Heart right ventricle (tissue), 16 donors: ENCODE data around the gene ELL. TPM values are rescaled to one million over a fixed set of nuclear protein-coding genes. Genes with fewer than 3 reads are reported as not detected.
"Not testable (repeated sequence)": the region's sequence is repeated elsewhere in the genome, so short reads cannot be mapped to it uniquely, and the experiment has no call there.

Source experiments
- ATAC-seq, 8 donors: fragments of 200-7000 bp; cut with Tn5 transposase; one replicate each; pipeline ENCODE4 v1.9.1; 2020; ENCODE audit warnings: mild to moderate bottlenecking in 8 of 8, moderate library complexity in 8 of 8, moderate number of reproducible peaks in 1 of 8
- DNase-seq, 2 donors: peaks; one replicate each; pipeline ENCODE4 v3.0.0-alpha.2; 2020
- H3K27ac ChIP-seq, 10 donors: fragments of 200-600 bp; sonication (generic) in 2 of 10; one replicate each; pipeline versions ENCODE4 v1.5.0 to v1.8.0; 2020 to 2022; ENCODE audit warnings: mild to moderate bottlenecking in 3 of 10
- H3K27me3 ChIP-seq, 7 donors: fragments of 200-600 bp; one replicate each; pipeline ENCODE4 v1.8.0; 2021 to 2022; ENCODE audit warnings: mild to moderate bottlenecking in 2 of 7
- H3K36me3 ChIP-seq, 9 donors: fragments of 200-600 bp; sonication (generic) in 1 of 9; one replicate each; pipeline versions ENCODE4 v1.5.0 to v1.8.0; 2020 to 2022; ENCODE audit warnings: mild to moderate bottlenecking in 2 of 9
- H3K4me1 ChIP-seq, 9 donors: fragments of 200-600 bp; sonication (generic) in 1 of 9; one replicate each; pipeline versions ENCODE4 v1.5.0 to v1.8.0; 2020 to 2022; ENCODE audit warnings: mild to moderate bottlenecking in 4 of 9
- H3K4me3 ChIP-seq, 10 donors: fragments of 200-600 bp; sonication (generic) in 2 of 10; one replicate each; pipeline versions ENCODE4 v1.5.0 to v1.8.0; 2020 to 2022; ENCODE audit warnings: mild to moderate bottlenecking in 7 of 10, moderate library complexity in 2 of 10
- H3K9me3 ChIP-seq, 11 donors: fragments of 200-600 bp in 10 of 11; sonication (generic) in 2 of 11; one replicate each; pipeline versions ENCODE4 v1.5.0 to v1.8.0; 2013 to 2022; ENCODE audit warnings: mild to moderate bottlenecking in 2 of 11, control low read depth in 1 of 11, moderate library complexity in 1 of 11
- WGBS, 2 donors: extraction: QIAGEN DNeasy Blood & Tissue Kit; methylation state at CpG; one replicate each; pipeline ENCODE4 v1.1.7; 2013; ENCODE audit warnings: inconsistent platforms in 1 of 2; 5-methylcytosine and 5-hydroxymethylcytosine counted together
- intact Hi-C, 10 donors: fragments of 100-400 bp; cut with DNase I; formaldehyde crosslinking; loops; one replicate each; pipeline versions ENCODE4 v1.11.1 to v1.14.2; 2022
- polyA plus RNA-seq, 2 donors: library from polyadenylated mRNA; stranded (reverse); fragments of 200-250 nt; gene quantifications; one replicate each; pipeline ENCODE4 v1.2.3, GENCODE V29; 2013
- total RNA-seq, 10 donors: library from RNA; stranded (reverse); fragmentation: NEBNext Ultra II Directional in 3 of 10; extraction: Animal tissue kit (Norgen Biotek cat#: 25700) in 3 of 10; gene quantifications; one replicate each; pipeline versions ENCODE4 v1.2.1 to v1.2.4, GENCODE V29; 2021 to 2023
- TF ChIP-seq, protein P1 (sequence below), 9 donors: fragments of 200-600 bp; sonication (generic) in 2 of 9; IDR thresholded peaks; one replicate each; pipeline versions ENCODE4 v1.5.0 to v1.8.0; 2021 to 2022; ENCODE audit warnings: antibody characterized with exemption in 9 of 9, mild to moderate bottlenecking in 5 of 9, moderate library complexity in 1 of 9
- donor health status: Arrhythmogenic right ventricular cardiomyopathy.
- donor health status: ischemic (EF 13 %, LVEDD 7.1; RV severe dilation, severe dysfunction).
- donor health status: healthy with polysubstance abuse.
- donor health status: DM: no; HTN: yes; CAD: no.
- donor health status: DM: no; HTN: no; CAD: no.
- donor health status: ischemic (EF 25% LVEDD 6.9; RV normal size, moderate dysfunction).
- donor health status: ischemic (EF 25% LVEDD 5.7; RV mildly dilated, moderate dysfunction).
- donor health status: healthy.
- donor health status: DM: yes; HTN: yes; CAD: no.
- donor health status: Ischemic cardiomyopathy.
- donor health status: ischemic (EF 35%, LVEDD 5.7; RV mildly dilated, moderate dysfunction).
- donor health status: nonischemic (EF 11% LVEDD 7.7; RV severe dilation, severe dysfunction).
- donor health status: DM: yes; HTN: yes; CAD: no.
- donor health status: PGD.
- donor health status: ischemic (EF 29% LVEDD 5.4; RV normal size, mild dysfunction).
- donor health status: nonischemic (EF 23%, LVEDD 6.1; RV moderate dilation, normal function).

Gene ELL
- total and polyA plus RNA-seq, 12 donors: 4.0 to 13.1 (median 6.8) TPM

- H3K4me3 ChIP-seq: no peak overlapping the region
- H3K27me3 ChIP-seq: no peaks in the 10 kb centered on the region
- intact Hi-C loops: loop anchor here in 4 of 10 donors (5.0 to 10.0 kb wide), 4 partner anchors 59 to 202 kb away; partner anchors contain the start of genes IQCN (in 1 of the 4) and RAB3A (in 1 of the 4)
- no peaks in the 10 kb centered on the region for H3K36me3 ChIP-seq
- DNase-seq (no peak), ATAC-seq (no peak)
- peaks cover 0 to 19% (median 0%) of the 10 kb centered on the region in 9 donors for H3K4me1 ChIP-seq
- WGBS, 2 donors: 93 to 95% methylated on average over 9 of the region's 9 CpGs
- no peaks in the 10 kb centered on the region for H3K9me3 ChIP-seq
- H3K27ac ChIP-seq: no peak overlapping the region
- TF ChIP-seq, protein P1, sequence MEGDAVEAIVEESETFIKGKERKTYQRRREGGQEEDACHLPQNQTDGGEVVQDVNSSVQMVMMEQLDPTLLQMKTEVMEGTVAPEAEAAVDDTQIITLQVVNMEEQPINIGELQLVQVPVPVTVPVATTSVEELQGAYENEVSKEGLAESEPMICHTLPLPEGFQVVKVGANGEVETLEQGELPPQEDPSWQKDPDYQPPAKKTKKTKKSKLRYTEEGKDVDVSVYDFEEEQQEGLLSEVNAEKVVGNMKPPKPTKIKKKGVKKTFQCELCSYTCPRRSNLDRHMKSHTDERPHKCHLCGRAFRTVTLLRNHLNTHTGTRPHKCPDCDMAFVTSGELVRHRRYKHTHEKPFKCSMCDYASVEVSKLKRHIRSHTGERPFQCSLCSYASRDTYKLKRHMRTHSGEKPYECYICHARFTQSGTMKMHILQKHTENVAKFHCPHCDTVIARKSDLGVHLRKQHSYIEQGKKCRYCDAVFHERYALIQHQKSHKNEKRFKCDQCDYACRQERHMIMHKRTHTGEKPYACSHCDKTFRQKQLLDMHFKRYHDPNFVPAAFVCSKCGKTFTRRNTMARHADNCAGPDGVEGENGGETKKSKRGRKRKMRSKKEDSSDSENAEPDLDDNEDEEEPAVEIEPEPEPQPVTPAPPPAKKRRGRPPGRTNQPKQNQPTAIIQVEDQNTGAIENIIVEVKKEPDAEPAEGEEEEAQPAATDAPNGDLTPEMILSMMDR (IDR thresholded peaks at IDR 0.05): no peak
These were observed 115.1 kb downstream of the ELL start for GRCh38 chr19:18406749-18407148.

DNA sequence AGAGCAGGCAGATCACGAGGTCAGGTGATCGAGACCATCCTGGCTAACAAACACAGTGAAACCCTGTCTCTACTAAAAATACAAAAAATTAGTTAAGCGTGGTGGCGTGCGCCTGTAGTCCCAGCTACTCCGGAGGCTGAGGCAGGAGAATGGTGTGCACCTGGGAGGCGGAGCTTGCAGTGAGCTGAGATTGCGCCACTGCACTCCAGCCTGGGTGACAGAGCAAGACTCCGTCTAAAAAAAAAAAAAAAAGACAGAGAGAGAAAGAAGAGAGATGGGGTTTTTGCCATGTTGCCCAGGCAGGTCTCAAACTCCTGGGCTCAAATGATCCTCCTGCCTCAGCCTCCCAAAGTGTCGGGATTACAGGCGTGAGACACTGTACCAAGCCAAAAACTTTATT is 116.1 kb downstream of the ELL start:
- peaks cover 0 to 29% (median 0%) of the 10 kb centered on the region in 9 donors for H3K4me1 ChIP-seq
- not testable (repeated sequence) for H3K27ac ChIP-seq, H3K9me3 ChIP-seq, H3K4me3 ChIP-seq, DNase-seq, H3K27me3 ChIP-seq, ATAC-seq, H3K36me3 ChIP-seq
- 92 to 94% methylated on average over 11 of the region's 11 CpGs for WGBS, 2 donors
- intact Hi-C loops: loop anchor here in 4 of 10 donors (5.0 to 10.0 kb wide), 4 partner anchors 58 to 201 kb away; partner anchors contain the start of genes IQCN (in 1 of the 4) and RAB3A (in 1 of the 4)

GRCh38 chr19:18402455-18403248 is 119.2 kb downstream of the ELL start:
- not testable (repeated sequence) for DNase-seq, H3K36me3 ChIP-seq, H3K27me3 ChIP-seq, H3K9me3 ChIP-seq, ATAC-seq, H3K4me3 ChIP-seq
- WGBS, 2 donors: 78 to 84% methylated on average over 18 of the region's 18 CpGs
- Histone ChIP-seq H3K4me1 (peaks cover 0 to 54% (median 0%) of the 10 kb centered on the region in 9 donors), H3K27ac (peak overlapping the region in 3 of 10 donors; percentile 7 to 88 (median 15))
- intact Hi-C loops: loop anchor here in 2 of 10 donors (10.0 kb wide), 2 partner anchors 128 to 198 kb away; partner anchors contain the start of genes IQCN (in 1 of the 2) and RAB3A (in 1 of the 2)

DNA sequence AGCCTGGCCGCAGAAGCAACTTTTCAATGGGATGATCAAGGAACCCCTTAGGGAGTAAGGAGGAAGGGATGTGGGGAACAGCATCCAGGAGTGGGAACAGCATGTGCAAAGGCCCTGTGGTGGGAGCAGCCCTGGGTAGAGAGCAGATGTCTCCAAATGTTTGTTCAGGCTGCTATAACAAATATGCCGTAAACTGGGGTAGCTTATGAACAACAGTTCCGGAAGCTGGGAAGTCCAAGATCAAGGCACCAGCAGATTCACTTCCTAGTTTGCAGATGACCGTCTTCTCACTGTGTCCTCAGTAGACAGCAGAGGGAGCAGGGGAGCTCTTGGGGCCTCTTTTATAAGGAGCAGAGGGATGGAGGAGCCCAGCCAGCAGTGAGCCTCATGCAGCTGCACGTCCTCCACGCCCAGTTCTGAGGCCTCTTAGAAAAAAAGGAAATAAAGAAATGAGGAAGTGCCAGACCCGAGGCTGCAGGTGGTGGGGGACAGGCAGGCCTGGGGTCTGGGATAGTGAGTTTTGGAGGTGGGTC is 120.2 kb downstream of the ELL start:
- no peaks in the 10 kb centered on the region for H3K36me3 ChIP-seq
- DNase-seq (peak; percentile 47 to 66), ATAC-seq (peak; percentile 67 to 90 (median 83))
- TF ChIP-seq, protein P1 (IDR thresholded peaks at IDR 0.05): peak in 7 of 9 donors; percentile 17 to 51 (median 38)
- intact Hi-C loops: loop anchor here in 2 of 10 donors (10.0 kb wide), 2 partner anchors 127 to 197 kb away; partner anchors contain the start of genes IQCN (in 1 of the 2) and RAB3A (in 1 of the 2)
- peaks cover 0 to 15% (median 9%) of the 10 kb centered on the region in 7 donors for H3K27me3 ChIP-seq
- no peaks in the 10 kb centered on the region for H3K9me3 ChIP-seq
- peak overlapping the region in 3 of 10 donors; percentile 7 to 88 (median 26) for H3K27ac ChIP-seq
- peaks cover 0 to 58% (median 0%) of the 10 kb centered on the region in 9 donors for H3K4me1 ChIP-seq
- H3K4me3 ChIP-seq: no peak overlapping the region
- 52 to 53% methylated on average over 7 of the region's 7 CpGs for WGBS, 2 donors

DNA sequence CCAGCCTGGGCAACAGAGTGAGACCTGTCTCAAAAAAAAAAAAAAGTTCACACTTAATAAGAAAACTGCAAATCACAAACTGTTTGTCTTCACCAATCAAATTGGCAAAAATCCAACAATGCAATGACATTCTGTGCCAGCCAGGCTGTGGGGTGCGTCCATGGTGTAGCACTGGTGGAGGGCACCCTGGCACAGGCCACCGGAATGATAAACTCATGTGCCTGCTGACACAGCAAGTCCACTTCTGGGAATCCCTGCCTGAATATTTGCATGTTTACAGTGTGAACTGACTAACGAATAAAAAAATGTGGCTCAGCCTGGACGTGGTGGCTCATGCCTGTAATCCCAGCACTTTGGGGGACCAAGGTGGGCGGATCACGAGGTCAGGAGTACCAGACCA is 122.9 kb downstream of the ELL start:
- Histone ChIP-seq H3K9me3 (no peaks in the 10 kb centered on the region), H3K36me3 (peaks cover 0 to 9% (median 0%) of the 10 kb centered on the region in 9 donors), H3K27ac (peak overlapping the region in 1 of 10 donors; percentile 88), H3K27me3 (peaks cover 0 to 15% (median 11%) of the 10 kb centered on the region in 7 donors), H3K4me3 (no peak overlapping the region), H3K4me1 (peaks cover 0 to 64% (median 0%) of the 10 kb centered on the region in 9 donors)
- TF ChIP-seq, protein P1 (IDR thresholded peaks at IDR 0.05): no peak
- no peak for DNase-seq
- ATAC-seq: peak in 3 of 8 donors; percentile 34 to 60 (median 48)
- intact Hi-C loops: loop anchor here in 2 of 10 donors (5.0 to 10.0 kb wide), 3 partner anchors 42 to 194 kb away; partner anchors contain the start of gene RAB3A (in 1 of the 2)
- 49 to 58% methylated on average over 6 of the region's 6 CpGs for WGBS, 2 donors
